Stimulated activated CD8-positive, alpha-beta memory T cell treated with anti-CD3 and anti-CD28 coated beads, Interleukin-4, amount 100 ng/mL, for 4 hours (primary cell): Measurements from ENCODE around the gene CAPN1.
"Not testable (repeated sequence)": the region's sequence is repeated elsewhere in the genome, so short reads cannot be mapped to it uniquely, and the experiment has no call there.

Source experiments
- DNase-seq, 2 donors: peaks; one replicate each; pipeline ENCODE4 v3.0.0-alpha.2; 2020; ENCODE audit warnings: low read depth in 2 of 2, low spot score in 1 of 2

CAPN1 gene

DNA sequence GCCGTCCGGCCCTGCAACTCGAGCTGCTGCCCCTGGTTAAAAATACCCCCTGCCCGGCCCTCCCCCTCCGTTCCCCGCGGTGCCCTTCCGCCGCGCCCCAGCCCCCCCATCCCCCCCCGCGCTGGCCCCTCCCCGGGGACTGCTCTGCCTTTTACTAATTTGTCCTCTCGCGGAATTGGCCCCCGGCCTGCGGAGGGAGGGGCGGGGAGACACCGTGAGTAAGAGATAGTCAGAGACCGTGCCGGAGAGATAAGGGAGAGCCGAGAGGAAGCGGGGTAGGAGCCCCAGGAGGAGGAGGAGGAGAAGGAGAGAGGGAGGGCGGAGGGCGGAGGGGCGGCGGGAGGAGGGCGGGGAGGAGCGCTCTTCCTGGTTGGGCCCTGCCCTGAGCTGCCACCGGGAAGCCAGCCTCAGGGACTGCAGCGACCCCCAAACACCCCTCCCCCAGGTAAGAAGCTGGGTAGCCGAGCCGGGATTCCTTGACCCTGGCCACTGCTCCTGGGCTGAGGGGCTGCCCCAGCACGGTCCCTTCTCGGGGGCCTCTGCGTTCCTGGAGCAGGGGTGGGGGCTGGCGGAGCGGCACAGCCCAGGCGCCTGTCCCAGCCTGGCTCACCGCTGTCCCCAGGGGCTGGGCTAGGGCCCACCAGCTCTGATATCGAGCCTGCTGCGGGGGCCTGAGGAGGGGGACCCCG, at the start of gene CAPN1:
CAPN1 (plus strand) TSS at position 360 of the 689 bp plus-strand sequence. CDS start 774 bp downstream, outside the sequence.
- peak; percentile 49 to 58 for DNase-seq

GRCh38 chr11:65132238-65132987, 49.3 kb upstream of the CAPN1 start:
- DNase-seq: no peak

DNA sequence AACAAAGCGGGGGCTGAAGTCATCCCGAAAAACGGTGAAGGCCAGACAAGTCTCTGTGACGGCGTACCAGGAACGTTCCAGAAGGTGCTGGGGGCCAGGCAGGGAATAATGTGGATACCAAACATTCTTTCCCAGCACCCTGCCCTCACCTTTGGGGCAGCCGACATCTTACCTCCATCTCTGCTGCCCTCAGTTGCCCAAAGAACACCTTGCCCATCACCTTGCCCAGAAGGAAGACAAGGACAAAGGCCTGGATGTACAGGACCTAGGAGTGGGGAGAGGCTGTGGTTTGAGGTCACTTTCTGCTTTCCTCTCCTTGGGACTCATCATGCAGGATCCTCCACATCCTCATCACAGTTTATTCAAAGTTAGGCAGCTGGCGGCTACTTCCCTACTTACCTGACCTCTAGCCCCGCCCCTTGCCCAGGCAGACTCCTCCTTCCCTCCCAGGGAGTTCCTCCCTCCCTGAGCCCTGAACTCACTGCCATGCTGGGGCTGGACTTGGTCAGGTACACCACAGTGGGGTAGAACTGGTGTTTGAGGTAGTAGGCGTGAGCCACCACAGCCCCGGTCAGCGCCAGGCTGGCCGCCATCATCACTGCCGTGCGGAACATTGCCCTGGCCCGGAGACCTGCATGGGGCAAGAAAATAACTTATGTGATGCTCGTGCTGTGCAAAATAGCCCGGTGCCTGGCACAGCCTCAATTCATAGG, 48.6 kb upstream of the CAPN1 start:
- no peak for DNase-seq

- DNase-seq: no peak
Observed at GRCh38 chr11:65133724-65134123, 48.0 kb upstream of the CAPN1 start.

DNA sequence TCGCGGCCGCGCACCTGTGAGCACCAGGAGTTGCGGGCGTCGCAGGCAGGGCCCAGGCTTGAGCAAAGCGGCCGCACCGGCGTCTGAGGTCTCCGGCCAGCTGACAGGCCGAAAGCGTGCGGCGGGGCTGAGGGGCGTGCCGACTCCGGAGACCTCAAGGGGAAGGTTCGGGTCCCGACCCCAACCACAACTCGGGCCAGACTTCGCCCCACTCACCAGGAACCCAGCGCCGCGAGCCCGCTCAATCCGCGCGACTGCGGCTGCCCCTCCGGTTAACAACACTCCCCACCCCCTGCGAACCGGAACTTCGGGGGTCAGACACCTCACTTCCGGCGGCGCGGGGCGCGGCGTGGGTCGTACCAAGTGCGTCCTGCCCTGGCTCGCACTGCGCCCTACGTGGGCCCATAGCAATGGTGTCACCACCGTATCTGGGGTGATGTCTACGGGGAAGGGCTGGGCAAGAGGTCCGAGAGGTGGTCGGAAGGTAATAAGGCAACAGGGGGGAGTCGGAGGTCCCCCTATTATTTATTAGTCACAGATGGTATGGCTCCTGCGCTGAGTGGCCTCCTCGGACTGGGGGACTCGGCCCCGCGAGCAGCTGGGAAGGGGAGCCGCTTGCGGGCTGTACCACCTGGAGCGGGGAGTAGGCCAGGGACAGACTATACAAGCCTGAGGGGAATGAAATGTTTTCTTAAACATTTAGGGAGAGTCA, 47.3 kb upstream of the CAPN1 start, which contains the start of gene SYVN1:
SYVN1 (minus strand) TSS at position 280 of the 712 bp plus-strand sequence. CDS start 918 bp downstream, outside the sequence.
- DNase-seq: peak; percentile 82 to 86

- peak; percentile 52 to 71 for DNase-seq
Observed at GRCh38 chr11:65134952-65135632, 46.6 kb upstream of the CAPN1 start.

DNA sequence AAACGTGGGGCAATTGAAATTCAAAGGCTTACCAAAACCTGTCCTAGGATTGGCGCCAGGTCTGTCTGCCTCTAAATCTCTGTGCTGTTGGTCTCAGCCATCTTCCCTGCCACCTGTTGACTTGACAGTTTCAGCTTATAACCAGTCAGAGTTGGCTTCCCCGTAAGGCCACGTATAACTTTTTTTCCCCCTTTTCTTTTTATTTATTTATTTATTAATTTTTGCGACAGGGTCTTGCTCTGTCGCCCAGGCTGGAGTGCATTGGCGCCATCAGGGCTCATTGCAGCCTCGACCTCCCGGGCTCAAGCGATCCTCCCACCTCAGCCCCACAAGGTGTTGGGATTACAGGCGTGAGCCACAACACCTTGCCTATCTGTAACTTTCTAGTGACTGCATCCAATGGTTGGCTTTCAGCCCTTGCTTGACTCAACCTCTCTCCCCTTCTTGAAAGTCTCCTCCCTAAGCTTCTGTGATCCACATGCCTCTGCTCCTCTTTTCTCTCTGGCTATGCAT, 46.0 kb upstream of the CAPN1 start:
- DNase-seq: no peak

DNA sequence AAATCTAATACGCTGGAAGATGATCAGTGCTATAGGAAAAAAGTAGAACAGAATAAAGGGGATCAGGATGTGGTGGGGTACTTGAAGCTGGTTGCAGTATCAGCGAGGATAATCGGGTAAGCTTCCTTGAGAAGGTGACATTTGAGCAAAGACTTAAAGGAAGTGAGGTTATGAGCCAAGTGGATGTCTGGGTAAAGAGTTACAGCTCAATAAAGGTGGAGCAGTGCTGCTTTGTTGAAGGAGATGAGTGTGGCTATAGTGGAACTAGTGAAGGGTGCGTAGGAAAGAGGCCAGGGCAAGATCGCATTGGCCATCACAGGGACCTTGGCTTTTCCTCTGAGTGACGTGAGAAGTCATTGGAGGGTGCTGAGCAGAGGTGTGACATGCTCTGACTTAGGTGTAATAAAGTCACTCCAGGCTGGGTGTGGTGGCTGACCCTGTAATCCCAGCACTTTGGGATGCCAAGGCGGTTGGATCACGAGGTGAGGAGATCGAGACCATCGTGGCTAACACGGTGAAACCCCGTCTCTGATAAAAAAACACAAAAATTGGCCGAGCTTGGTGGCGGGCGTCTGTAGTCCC, 45.1 kb upstream of the CAPN1 start:
- no peak for DNase-seq

DNA sequence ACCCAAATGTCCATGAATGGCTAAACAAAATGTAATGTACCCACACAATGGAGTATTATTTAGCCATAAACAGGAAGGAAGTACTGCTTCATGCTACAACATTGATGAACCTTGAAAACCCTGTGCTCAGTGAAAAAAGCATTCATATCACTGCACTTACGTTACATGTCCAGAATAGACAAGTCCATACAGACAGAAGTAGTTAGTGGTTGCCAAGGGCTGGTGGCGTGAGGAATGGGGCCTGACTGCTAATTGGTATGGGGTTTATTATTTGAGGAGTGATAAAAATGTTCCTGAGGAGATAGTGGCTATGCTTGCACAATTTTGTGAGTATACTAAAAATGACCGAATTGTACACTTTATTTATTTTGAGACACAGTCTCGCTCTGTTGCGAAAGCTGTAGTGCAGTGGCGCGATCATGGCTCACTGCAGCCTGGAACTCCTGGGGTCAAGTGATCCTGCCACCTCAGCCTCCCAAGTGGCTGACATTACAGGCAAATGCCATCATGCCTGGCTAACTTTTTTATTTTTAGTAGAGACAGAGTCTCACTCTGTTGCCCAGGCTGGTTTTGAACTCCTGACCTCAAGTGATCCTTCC, 39.7 kb upstream of the CAPN1 start:
- no peak for DNase-seq

DNA sequence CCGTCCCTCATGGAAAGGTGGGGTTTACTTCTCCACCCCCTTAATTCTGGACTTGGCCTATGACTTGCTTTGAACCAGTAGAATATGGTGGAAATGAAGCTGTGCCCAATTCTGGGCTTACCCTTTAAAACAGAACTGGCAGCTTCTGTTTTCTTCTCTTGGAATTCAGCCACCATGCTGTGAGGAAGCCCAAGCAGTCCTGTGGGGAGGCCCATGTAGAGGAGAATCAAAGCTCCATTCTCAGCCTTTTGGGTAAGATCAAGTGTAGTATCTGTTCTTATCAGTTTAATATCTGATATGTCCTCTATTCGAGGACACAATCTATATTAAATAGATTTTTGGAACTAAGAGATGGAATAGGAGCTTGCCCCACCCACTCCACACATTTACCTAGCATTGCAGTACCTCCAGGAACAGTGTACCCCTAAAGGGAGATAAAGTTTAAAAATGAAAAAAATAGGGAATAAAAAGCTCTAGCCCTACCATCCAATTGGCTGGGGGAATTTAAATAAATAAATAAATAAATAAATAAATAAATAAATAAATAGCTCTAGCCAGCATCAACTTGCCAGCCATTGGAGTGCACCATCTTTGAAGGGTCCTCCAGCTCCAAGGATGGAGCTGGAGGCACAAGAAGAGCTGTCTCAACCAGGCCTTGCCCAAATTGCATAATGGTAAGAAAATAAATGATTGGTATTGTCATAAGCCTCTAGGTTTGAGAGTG, 34.2 kb upstream of the CAPN1 start:
- DNase-seq: no peak

GRCh38 chr11:65148657-65149056, 33.1 kb upstream of the CAPN1 start:
- no peak for DNase-seq

GRCh38 chr11:65150131-65150508, 31.6 kb upstream of the CAPN1 start:
- DNase-seq: not testable (repeated sequence)

GRCh38 chr11:65150509-65151299, 31.0 kb upstream of the CAPN1 start:
- DNase-seq: no peak

DNA sequence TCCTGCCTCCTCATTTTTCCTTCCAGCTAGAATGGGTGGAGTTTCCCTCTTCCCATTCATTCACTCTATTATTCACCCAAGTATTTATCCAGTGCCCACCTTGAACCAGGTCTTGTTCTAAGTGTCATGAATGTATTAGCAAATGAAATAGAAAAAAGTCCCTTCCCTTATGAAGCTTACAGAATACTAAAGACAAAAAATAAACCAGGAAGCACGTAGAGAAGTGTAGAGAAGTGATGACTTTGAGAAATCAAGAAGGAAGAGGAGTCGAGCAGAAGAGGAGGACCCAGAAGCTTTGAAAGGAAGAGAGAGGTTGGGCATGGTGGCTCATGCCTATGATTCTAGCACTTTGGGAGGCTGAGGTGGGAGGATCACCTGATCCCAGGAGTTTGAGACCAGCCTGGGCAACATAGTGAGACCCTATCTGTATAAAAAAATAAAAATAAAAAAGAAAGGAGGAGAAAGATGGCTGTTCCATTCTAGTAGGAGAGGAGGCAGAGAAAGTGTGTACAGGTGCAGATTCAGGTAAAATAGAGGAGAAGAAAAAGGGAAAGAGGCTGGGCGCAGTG, 30.3 kb upstream of the CAPN1 start:
- no peak for DNase-seq

- no peak for DNase-seq
Observed at GRCh38 chr11:65152122-65152521, 29.6 kb upstream of the CAPN1 start.

GRCh38 chr11:65156256-65156655, 25.5 kb upstream of the CAPN1 start:
- no peak for DNase-seq

- no peak for DNase-seq
Observed at GRCh38 chr11:65156926-65157325, 24.8 kb upstream of the CAPN1 start.

DNA sequence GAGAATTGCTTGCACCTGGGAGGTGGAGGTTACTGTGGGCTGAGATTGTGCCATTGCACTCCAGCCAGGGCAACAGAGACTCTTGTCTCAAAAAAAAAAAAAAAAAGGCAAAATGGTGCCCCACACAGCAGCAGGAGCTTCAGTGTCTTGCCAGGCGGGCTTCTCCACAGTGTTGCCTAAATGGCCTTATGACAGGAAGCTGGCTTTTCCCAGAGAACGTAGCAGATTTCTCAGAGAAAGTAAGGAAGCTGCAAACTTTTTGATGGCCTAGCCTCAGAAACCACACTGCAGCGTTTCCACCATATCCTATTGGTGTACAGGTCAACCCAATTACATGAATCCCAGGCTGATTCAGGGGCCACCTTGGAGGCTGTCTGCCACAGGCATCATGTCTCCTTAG, 24.4 kb upstream of the CAPN1 start:
- no peak for DNase-seq
